CD4-positive, alpha-beta T cell treated with Interleukin-1 beta for 1 hour (primary cell): ENCODE results near the gene WNK2.

Source experiments
- DNase-seq, 2 donors: peaks; one replicate each; pipeline ENCODE4 v3.0.0-alpha.2; 2020 to 2022

The WNK2 gene

DNA sequence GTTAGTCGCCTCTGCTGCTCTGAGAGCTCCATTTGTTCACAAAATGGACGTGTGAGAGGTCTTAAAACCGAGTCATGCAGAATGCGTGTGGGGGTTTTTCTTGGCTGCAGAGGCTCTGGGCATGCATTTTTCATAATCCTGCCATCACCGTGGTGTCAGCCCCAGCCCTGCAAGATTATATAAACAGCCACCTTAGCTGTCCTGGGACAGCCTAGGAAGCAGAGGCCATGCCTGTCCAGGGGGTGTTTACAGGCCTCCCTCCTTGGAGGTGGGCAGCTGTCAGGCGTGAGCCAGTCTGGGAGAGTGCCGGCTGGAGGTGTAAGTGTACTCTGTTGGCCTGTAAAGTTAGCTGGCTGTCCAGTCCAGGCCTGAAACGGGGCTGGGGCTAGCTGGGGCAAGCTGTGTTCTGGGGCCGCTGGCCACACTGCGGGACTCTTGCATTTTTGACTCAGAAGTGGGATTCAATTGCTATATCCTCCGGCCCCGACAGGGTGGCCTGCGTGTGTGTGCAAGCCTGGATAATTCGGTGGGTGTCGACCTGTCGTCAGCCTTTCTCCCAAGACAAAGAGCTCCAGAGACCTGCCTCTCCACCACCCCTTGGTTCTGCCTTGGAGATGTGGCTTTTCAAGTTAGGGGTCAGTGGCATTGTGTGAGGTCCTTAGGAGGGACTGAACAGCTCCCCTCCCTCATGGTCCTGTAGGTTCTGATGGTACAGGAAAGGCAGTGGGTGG lies 2.4 kb downstream of the WNK2 start:
- no peak for DNase-seq

DNA sequence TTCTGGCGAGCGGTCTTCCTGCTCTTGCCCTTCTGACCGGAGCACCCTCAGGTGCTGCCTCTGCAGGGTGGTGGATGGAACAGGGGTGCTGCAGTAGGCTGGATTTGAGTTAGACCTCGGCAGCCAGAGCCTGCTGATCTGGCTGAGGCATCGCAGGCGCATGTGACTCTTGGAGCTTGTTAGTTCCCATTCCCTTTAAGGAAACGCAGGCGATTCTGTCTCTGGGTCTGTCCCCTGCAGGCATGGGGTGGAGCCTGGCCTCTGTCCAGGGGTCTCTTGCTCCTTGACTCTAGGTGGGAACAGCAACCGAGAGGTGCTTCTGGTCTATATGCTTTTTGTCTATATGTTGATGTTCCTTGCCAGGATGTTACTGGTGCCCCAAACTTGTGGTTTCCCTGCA lies 3.1 kb downstream of the WNK2 start:
- no peak for DNase-seq

DNA sequence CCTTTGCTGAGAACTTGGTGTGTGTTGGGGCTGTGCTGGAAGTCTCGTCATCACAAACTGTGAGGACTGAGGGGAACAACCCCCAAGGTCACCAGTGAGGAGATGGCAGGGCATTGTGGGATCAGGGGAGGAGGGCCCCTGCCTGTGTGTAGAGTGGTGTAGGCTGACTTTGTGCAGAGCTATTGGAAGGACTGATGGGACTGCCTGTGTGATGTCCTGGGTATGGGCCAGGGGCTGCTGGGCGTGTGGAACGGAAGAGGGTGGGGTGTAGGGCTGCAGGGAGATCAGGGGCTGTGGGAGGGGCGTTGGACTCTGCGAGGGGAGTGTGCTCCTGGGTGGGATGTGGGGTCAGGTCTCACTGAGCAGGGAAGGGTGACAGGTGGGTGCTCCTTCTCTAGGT lies 3.6 kb downstream of the WNK2 start:
- DNase-seq: no peak

- DNase-seq: no peak
Observed at GRCh38 chr9:93188426-93189368, 4.8 kb downstream of the WNK2 start.

GRCh38 chr9:93189369-93190132 lies 5.6 kb downstream of the WNK2 start:
- no peak for DNase-seq

- DNase-seq: no peak
Observed at GRCh38 chr9:93190133-93190525, 6.2 kb downstream of the WNK2 start.

DNA sequence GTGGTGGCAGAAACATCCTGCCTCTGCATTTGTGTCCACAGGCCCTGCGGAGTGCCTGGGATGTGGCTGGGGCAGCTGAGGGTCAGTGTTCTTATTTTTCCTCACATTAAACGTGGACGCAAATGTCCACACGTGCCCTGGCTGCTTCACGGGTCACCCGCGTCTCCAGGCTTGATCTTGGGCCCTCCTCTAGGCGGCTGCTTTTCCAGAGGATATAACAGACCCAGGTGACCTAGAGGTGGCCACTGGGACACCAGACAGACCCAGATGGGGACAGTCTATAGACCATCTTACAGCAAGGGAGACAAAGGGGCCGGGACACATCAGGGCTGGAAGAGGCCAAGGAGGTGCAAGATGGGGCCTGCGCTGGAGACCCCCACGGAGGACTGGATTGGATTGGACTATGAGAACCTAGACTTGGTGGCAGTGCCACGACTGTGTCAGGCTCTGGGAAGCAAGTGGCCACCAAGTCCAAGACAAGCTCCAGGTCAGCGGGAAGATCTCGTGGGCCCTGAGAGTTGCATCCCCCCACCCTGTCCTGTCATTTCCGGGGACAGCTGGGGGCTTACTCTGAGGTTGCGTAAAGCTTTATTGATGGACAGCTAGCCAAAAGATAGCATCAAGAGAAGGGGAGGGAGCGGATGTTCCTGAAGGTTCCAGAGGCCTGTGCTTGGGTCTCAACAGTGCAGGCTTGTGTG lies 6.9 kb downstream of the WNK2 start:
- DNase-seq: no peak

DNA sequence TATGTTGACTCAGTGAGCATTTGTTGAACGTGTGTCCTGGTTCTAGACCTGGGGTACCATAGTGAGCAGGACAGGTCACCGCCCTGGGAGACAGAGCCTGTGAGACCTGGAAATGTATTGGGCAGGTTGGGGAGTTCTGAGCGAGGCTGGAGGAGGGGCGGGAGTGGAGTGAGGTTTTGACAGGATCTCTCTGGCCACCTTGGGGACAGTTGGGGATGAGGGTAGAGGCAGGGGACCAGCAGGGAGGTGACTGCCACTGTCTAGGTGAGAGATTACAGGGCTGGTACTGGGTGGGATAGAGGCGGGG lies 7.4 kb downstream of the WNK2 start:
- no peak for DNase-seq

GRCh38 chr9:93192721-93193387 lies 8.9 kb downstream of the WNK2 start:
- no peak for DNase-seq

GRCh38 chr9:93193388-93194220 lies 9.7 kb downstream of the WNK2 start:
- DNase-seq: no peak

- DNase-seq: no peak
Observed at GRCh38 chr9:93194221-93194625, 10.3 kb downstream of the WNK2 start.

GRCh38 chr9:93194641-93195040 lies 10.7 kb downstream of the WNK2 start:
- DNase-seq: no peak

GRCh38 chr9:93196096-93197055 lies 12.4 kb downstream of the WNK2 start:
- DNase-seq: no peak

- no peak for DNase-seq
Observed at GRCh38 chr9:93197670-93198069, 13.7 kb downstream of the WNK2 start.

GRCh38 chr9:93198117-93198837 lies 14.3 kb downstream of the WNK2 start:
- DNase-seq: no peak

DNA sequence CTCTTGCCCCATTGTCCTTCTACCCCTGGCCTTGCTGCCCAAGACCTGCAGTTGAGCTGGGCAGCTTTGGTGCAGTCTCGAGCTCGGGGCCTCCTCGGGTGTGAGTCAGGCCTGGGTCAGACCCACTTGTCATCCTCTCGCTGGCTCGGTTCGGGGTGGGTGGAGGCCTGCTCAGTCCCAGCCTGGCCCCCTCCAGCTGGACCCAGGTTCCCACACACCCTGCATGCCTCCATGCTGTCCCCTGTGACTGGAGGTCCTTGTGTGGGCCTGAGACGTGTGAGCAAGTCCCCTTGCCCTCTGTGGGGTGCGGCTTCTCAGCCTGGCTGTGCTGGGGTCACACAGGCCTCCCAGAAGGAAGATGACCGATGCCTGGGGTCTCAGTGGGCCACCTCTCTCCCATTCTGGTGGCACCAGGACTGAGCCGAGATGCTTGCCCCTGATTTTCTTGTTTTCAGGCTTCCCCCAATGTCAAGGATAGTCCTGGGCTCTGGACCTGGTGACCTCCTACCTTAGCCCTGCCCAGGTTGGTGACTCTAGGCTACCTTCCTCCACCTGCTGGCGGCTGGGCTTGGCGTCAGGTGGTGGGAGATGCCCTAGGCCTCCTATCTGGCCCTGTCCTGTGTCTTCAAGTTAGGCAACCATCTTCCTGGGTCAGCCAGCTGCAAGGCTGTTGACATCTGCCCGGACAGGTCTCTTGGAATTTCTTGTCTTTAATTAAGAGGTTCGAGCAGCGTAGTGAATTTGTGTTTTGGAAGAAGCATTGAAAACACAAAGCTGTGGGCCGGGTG lies 15.1 kb downstream of the WNK2 start:
- no peak for DNase-seq

- DNase-seq: no peak
Observed at GRCh38 chr9:93200449-93200742, 16.5 kb downstream of the WNK2 start.

DNA sequence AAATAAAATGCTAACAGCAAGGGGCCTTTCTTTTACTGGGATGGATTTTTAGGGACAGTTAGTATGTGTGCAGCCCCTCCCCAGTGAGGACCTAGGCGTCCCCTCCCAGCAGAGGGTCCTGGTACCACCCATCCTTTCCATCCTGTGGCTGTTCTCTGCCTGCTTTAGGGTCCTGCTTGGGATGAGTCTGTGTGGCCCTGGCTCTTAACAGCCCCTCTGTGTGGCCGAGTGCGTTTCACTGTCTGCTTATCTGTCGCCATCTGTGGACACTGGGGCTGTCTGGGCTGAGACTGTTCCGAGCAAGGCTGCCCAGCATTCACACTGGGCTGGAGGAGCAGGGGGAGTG lies 17.0 kb downstream of the WNK2 start:
- DNase-seq: no peak
